ENCODE data around the gene ZMYND8. TPM values are rescaled to one million over a fixed set of nuclear protein-coding genes. Genes with fewer than 3 reads are reported as not detected.

ZMYND8 gene
- total and polyA plus RNA-seq, 2 of the 8 experiments (the other 6 are each of a cell fraction or from before 2014, with no cell fraction given), result 50.5 to 163 TPM

DNA sequence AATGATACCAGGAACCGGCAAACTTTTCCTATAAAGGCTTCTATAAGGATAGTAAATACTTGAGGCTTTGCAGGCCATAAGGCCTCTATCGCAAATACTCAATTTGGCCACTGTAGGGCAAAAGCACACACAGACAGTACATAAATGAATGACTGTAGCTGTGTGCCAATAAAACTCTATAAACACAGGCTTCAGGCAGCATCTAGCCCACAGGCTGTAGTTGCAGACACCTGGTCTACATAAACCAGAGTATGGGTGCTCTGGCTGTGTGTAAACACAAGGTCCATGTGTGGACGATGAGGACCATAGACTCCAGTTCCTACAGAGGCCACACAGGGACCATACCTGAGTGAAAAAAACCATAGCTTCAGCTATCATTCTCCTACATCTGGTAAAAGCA lies 52.2 kb downstream of the ZMYND8 start:
- H4K91ac ChIP-seq (replicated peaks; ENCODE audit: insufficient read length, low read length), result peak overlapping the region; percentile 25
- H2BK5ac ChIP-seq (ENCODE audit: low read depth, low read length), result peak overlapping the region; percentile 9; the same call in 1 of the 2 replicates
- H3K23me2 ChIP-seq (ENCODE audit: low read depth, low read length), result no peaks in the 10 kb centered on the region
- no peak overlapping the region for H3K27ac ChIP-seq (ENCODE audit: low read depth, low read length)
- peaks cover 5 to 15% (median 10%) of the 10 kb centered on the region in 4 experiments for H3K4me1 ChIP-seq (replicated peaks in 1 of 4; ENCODE audit: control insufficient read depth in 3 of 4, insufficient read depth in 4 of 4, low read length in 3 of 4)
- DNase-seq (ENCODE audit: low read depth in 1 of 2, low spot score in 2 of 2) (no peak), FAIRE-seq (no peak)
- no peak overlapping the region for H3K4me2 ChIP-seq (ENCODE audit: insufficient read depth in 1 of 2, low read depth in 2 of 2, low read length in 2 of 2)
- peaks cover 6 to 93% of the 10 kb centered on the region in 2 experiments for H3K79me2 ChIP-seq (ENCODE audit: control insufficient read depth in 1 of 2, insufficient read depth in 2 of 2, low read length in 2 of 2)
- ChIA-PET POLR2A (ENCODE audit: partially characterized antibody) (interaction anchor here (0.9 to 31.3 kb wide), 5 partner anchors 14 to 80 kb away, joined by 3 to 1191 read pairs (median 4); partner anchors contain the start of gene ZMYND8), CTCF (ENCODE audit: partially characterized antibody) (interaction anchor here (1.0 to 2.7 kb wide), 8 partner anchors 10 to 80 kb away, joined by 3 to 13 read pairs (median 4); no protein-coding TSS in a partner anchor)
- no peak overlapping the region for H3K56ac ChIP-seq (replicated peaks; ENCODE audit: insufficient read length, low read depth, low read length)
- no peak overlapping the region for H4K5ac ChIP-seq (ENCODE audit: insufficient read length, low read depth, low read length)
- H2BK15ac ChIP-seq (ENCODE audit: low read length), result no peak overlapping the region
- no peak overlapping the region for H2BK20ac ChIP-seq (ENCODE audit: low read length)
- H3K4ac ChIP-seq (replicated peaks; ENCODE audit: insufficient read length, low read depth, low read length), result no peak overlapping the region
- WGBS, 2 experiments (ENCODE audit: extremely low coverage in 1 of 2, insufficient coverage in 1 of 2, insufficient read length in 1 of 2, insufficient replicate concordance in 2 of 2, low coverage in 1 of 2, low lambda C conversion rate in 2 of 2, missing lambda C conversion rate in 1 of 2), result 89% methylated on average over 3 of the region's 3 CpGs; no CpG with 5 or more reads in 1 of the 2 experiments
- no peak overlapping the region for H3K23ac ChIP-seq (ENCODE audit: insufficient read length)
- H2AFZ ChIP-seq (ENCODE audit: low read length), result no peak overlapping the region
- H3K4me3 ChIP-seq (ENCODE audit: extremely low read depth in 1 of 4, insufficient read depth in 2 of 4, low read depth in 3 of 4, low read length in 4 of 4), result no peak overlapping the region
- 0 out of 2 replicates have a peak overlapping the region, but pooled peaks have one; percentile 62 for H3K18ac ChIP-seq (ENCODE audit: extremely low read depth, low read length)
- TF ChIP-seq JUN (IDR thresholded peaks at IDR 0.05; ENCODE audit: low read depth, low read length) (no peak), RBBP5 (IDR thresholded peaks at IDR 0.05; ENCODE audit: borderline replicate concordance, low read depth, low read length) (no peak), CBX8 (IDR thresholded peaks at IDR 0.05; ENCODE audit: borderline replicate concordance, low read depth, low read length) (no peak)
- no peak overlapping the region for H2BK120ac ChIP-seq (replicated peaks; ENCODE audit: low read depth, low read length)
- H3K36me3 ChIP-seq (ENCODE audit: control insufficient read depth in 2 of 4, insufficient read depth in 4 of 4, low read length in 3 of 4), result peaks cover 12 to 69% (median 26%) of the 10 kb centered on the region in 4 experiments
- no peak overlapping the region for H3K14ac ChIP-seq (ENCODE audit: insufficient read length)
- H3K27me3 ChIP-seq (replicated peaks in 1 of 4; ENCODE audit: control insufficient read depth in 3 of 4, extremely low read depth in 1 of 4, insufficient read depth in 3 of 4, low read length in 3 of 4), result no peaks in the 10 kb centered on the region
- H2BK12ac ChIP-seq (ENCODE audit: low read depth, low read length), result no peak overlapping the region
- H3K79me1 ChIP-seq (ENCODE audit: low read depth, low read length), result peaks cover 7% of the 10 kb centered on the region
- H2AK5ac ChIP-seq (ENCODE audit: low read depth, low read length), result 0 out of 2 replicates have a peak overlapping the region, but pooled peaks have one; percentile 82
- no peaks in the 10 kb centered on the region for H3K9me3 ChIP-seq (ENCODE audit: insufficient read depth in 2 of 2, low read depth in 1 of 2, low read length in 1 of 2)
- H4K20me1 ChIP-seq (replicated peaks in 1 of 2; ENCODE audit: control insufficient read depth in 1 of 2, insufficient read depth in 2 of 2, low read length in 2 of 2), result peaks cover 0 to 7% of the 10 kb centered on the region in 2 experiments
- 0 out of 2 replicates have a peak overlapping the region, but pooled peaks have one; percentile 39 for H4K8ac ChIP-seq (ENCODE audit: extremely low read depth, insufficient read depth, low read length)
- peak overlapping the region in 1 of 4 experiments; percentile 28; a peak in 1 of 7 replicates for H3K9ac ChIP-seq (replicated peaks in 1 of 4; ENCODE audit: extremely low read depth in 1 of 4, low read depth in 3 of 4, low read length in 3 of 4)

All from H1 (cell line).